Smooth muscle cell (in vitro differentiated cells): ENCODE data around the gene KCNQ1. TPM values are rescaled to one million over a fixed set of nuclear protein-coding genes. Genes with fewer than 3 reads are reported as not detected.
A peak's percentile ranks its signal among the peaks of the same experiment; 100 is the strongest.

Source experiments
- DNase-seq: peaks from one replicate; lab custom pipeline; 2025; ENCODE audit not compliant: unreplicated experiment; lab: John Stamatoyannopoulos, UW
- H2AFZ ChIP-seq: fragments of 200-600 bp; sonication (generic); 2 replicates; pipeline ENCODE4 v1.6.0; 2016; ENCODE audit warnings: antibody characterized with exemption, low read depth, mild to moderate bottlenecking
- H3F3A ChIP-seq: fragments of 200-600 bp; sonication (generic); 2 replicates; pipeline ENCODE4 v1.6.0; 2017; ENCODE audit warnings: antibody characterized with exemption, low read depth
- H3K27ac ChIP-seq: fragments of 200-600 bp; sonication (generic); 2 replicates; pipeline ENCODE4 v1.5.1; 2016; ENCODE audit warnings: low read depth, mild to moderate bottlenecking
- H3K27me3 ChIP-seq: fragments of 200-600 bp; sonication (generic); 2 replicates; pipeline ENCODE4 v1.6.1; 2016; ENCODE audit warnings: low read depth, mild to moderate bottlenecking
- H3K36me3 ChIP-seq: fragments of 200-600 bp; sonication (generic); 2 replicates; pipeline ENCODE4 v1.5.1; 2016; ENCODE audit warnings: low read depth
- H3K4me1 ChIP-seq: fragments of 200-600 bp; sonication (generic); 2 replicates; pipeline ENCODE4 v1.5.1; 2016; ENCODE audit warnings: low read depth
- H3K4me2 ChIP-seq: fragments of 200-600 bp; sonication (generic); 2 replicates; pipeline ENCODE4 v1.6.0; 2016; ENCODE audit warnings: mild to moderate bottlenecking
- H3K4me3 ChIP-seq: fragments of 200-600 bp; sonication (generic); 2 replicates; pipeline ENCODE4 v1.5.1; 2016; ENCODE audit warnings: mild to moderate bottlenecking
- H3K79me2 ChIP-seq: fragments of 200-600 bp; sonication (generic); 2 replicates; pipeline ENCODE4 v1.6.0; 2016; ENCODE audit warnings: low read depth, mild to moderate bottlenecking
- H3K9ac ChIP-seq: fragments of 200-600 bp; sonication (generic); 2 replicates; pipeline ENCODE4 v1.6.0; 2016; ENCODE audit warnings: low read depth
- H3K9me3 ChIP-seq: fragments of 200-600 bp; sonication (generic); replicated peaks from 2 replicates; pipeline ENCODE4 v1.5.1; 2016; ENCODE audit warnings: low read depth
- H4K20me1 ChIP-seq: fragments of 200-600 bp; sonication (generic); 2 replicates; pipeline ENCODE4 v1.6.0; 2016; ENCODE audit warnings: low read depth
- CTCF ChIP-seq: fragments of 200-600 bp; sonication (generic); IDR thresholded peaks from 2 replicates; pipeline ENCODE4 v1.5.1; 2017; ENCODE audit warnings: borderline replicate concordance, mild to moderate bottlenecking, antibody characterized with exemption; ENCODE audit not compliant: insufficient read depth, poor library complexity, severe bottlenecking
- WGBS: methylation state at CpG from one replicate; pipeline ENCODE4 v1.1.7; 2016; ENCODE audit warnings: low lambda C conversion rate; 5-methylcytosine and 5-hydroxymethylcytosine counted together
- polyA plus RNA-seq: library from polyadenylated mRNA; unstranded; fragments of >200 nt; fragmentation: Nextera tagmentation; extraction: Ambion mirVana; gene quantifications from 2 replicates; pipeline ENCODE4 v1.2.1, GENCODE V29; 2016
- total RNA-seq: library from RNA; depleted of rRNA; stranded (reverse); fragments of >200 nt; gene quantifications from 2 replicates; pipeline ENCODE4 v1.2.3, GENCODE V29; 2014

The KCNQ1 gene
- total and polyA plus RNA-seq, 2 experiments from 2014 or later, result 1.3 to 2.3 TPM

- Histone ChIP-seq H3K4me3 (no peak overlapping the region), H3F3A (no peaks in the 10 kb centered on the region), H3K4me1 (no peaks in the 10 kb centered on the region), H3K79me2 (no peaks in the 10 kb centered on the region), H3K27ac (no peak overlapping the region), H3K27me3 (peaks cover 16% of the 10 kb centered on the region), H3K9ac (no peak overlapping the region), H3K9me3 (no peaks in the 10 kb centered on the region), H4K20me1 (no peaks in the 10 kb centered on the region), H2AFZ (no peak overlapping the region), H3K4me2 (no peak overlapping the region), H3K36me3 (no peaks in the 10 kb centered on the region)
- no peak for DNase-seq
- no peak for TF ChIP-seq CTCF
- 55% methylated on average over 8 of the region's 8 CpGs for WGBS
These were observed 27.8 kb downstream of the KCNQ1 start for GRCh38 chr11:2472428-2473186.

- 94% methylated on average over 27 of the region's 27 CpGs for WGBS
- no peak overlapping the region for H3K4me3 ChIP-seq
- no peak overlapping the region for H3K9ac ChIP-seq
- no peak overlapping the region for H3K27ac ChIP-seq
- no peak overlapping the region for H2AFZ ChIP-seq
- no peaks in the 10 kb centered on the region for H3F3A ChIP-seq
- no peak overlapping the region for H3K4me2 ChIP-seq
- no peaks in the 10 kb centered on the region for H3K4me1 ChIP-seq
- H3K79me2 ChIP-seq, result no peaks in the 10 kb centered on the region
- no peak for TF ChIP-seq CTCF
- H3K36me3 ChIP-seq, result no peaks in the 10 kb centered on the region
- peaks cover 13% of the 10 kb centered on the region for H3K27me3 ChIP-seq
- H3K9me3 ChIP-seq, result no peaks in the 10 kb centered on the region
- DNase-seq, result no peak
- H4K20me1 ChIP-seq, result no peaks in the 10 kb centered on the region
These were observed 28.7 kb downstream of the KCNQ1 start for GRCh38 chr11:2473361-2474058.

- H4K20me1 ChIP-seq, result no peaks in the 10 kb centered on the region
- no peak overlapping the region for H2AFZ ChIP-seq
- no peaks in the 10 kb centered on the region for H3F3A ChIP-seq
- peak overlapping the region; percentile 43 for H3K9ac ChIP-seq
- H3K27me3 ChIP-seq, result peaks cover 13% of the 10 kb centered on the region
- no peaks in the 10 kb centered on the region for H3K4me1 ChIP-seq
- no peaks in the 10 kb centered on the region for H3K9me3 ChIP-seq
- 79% methylated on average over 19 of the region's 19 CpGs for WGBS
- H3K4me2 ChIP-seq, result no peak overlapping the region
- H3K27ac ChIP-seq, result peak overlapping the region; percentile 85
- no peak for TF ChIP-seq CTCF
- H3K79me2 ChIP-seq, result no peaks in the 10 kb centered on the region
- H3K36me3 ChIP-seq, result no peaks in the 10 kb centered on the region
- no peak for DNase-seq
- H3K4me3 ChIP-seq, result no peak overlapping the region
These were observed 29.5 kb downstream of the KCNQ1 start for GRCh38 chr11:2474059-2474901.
